ENCODE data around the gene ACER1. TPM values are rescaled to one million over a fixed set of nuclear protein-coding genes. Genes with fewer than 3 reads are reported as not detected.
"Not testable (repeated sequence)": the region's sequence is repeated elsewhere in the genome, so short reads cannot be mapped to it uniquely, and the experiment has no call there.

ACER1 gene
- total RNA-seq, 1 donor from 2014 or later: not detected

DNA sequence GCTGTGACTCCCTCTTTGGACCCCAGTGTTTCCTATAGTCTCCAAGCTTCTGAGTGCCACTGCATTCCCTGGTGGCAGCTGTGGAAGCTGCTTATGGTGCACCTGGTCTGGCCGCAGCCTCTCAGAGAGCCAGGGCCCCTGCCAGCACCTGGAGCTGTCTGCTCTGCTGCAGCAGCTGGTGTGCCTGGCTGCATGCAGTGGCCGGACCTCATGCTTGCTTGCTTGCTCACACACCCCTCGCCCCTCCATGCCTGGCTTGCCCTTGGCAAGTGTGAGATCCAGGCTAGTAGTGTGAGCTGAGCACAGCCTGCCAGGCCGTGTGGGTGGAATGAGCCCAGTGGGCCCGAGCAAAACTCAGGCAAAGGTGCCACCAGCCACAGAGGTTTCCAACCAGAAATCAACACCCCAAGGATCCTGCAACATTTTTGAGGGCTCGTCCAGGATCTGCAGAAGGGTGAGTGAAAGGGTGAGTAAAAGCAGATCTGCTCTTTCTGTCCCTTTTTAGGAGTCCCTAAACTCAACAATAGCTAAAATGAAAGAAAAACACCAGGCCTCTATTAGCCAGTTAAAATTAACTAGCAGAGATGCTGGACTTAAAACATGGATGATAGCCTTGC lies 46.0 kb downstream of the ACER1 start:
- DNase-seq: no peak

DNA sequence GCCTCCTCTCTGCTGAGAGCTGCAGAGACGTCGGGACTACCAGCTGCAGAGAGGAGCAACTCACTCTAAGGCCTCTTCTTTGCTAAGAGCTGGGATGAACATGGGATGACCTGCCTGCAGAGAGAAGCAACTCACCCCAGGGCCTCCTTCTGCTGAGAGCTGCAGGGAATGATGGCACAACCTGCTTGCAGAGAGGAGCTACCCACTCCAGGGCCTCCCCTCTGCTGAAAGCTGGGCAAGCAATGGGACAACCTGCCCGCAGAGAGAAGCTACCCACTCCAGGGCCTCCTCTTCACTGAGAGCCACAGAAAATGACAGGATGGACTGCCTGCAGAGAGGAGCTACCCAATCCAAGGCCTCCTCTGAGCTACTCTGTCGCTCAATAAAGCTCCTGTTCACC lies 46.7 kb downstream of the ACER1 start:
- no peak for DNase-seq

DNA sequence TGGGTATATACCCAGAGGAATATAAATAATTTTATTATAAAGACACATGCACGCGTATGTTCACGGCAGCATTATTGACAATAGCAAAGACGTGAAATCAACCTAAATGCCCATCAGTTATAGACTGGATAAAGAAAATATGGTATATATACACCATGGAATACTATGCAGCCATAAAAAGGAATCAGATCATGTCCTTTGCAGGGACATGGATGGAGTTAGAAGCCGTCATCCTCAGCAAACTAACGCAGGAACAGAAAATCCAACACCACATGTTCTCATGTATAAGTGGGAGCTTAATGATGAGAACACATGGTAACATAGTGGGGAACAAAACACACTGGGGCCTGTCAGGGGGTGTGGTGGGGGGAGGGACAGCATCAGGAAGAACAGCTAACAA lies 51.0 kb downstream of the ACER1 start:
- not testable (repeated sequence) for DNase-seq

GRCh38 chr19:6279931-6280591 lies 53.4 kb downstream of the ACER1 start, which contains the start of gene MLLT1:
TSS of gene MLLT1 (minus strand) at chr19:6279975. CDS start at chr19:6279784, 191 bp downstream.
- DNase-seq: peak; percentile 98

DNA sequence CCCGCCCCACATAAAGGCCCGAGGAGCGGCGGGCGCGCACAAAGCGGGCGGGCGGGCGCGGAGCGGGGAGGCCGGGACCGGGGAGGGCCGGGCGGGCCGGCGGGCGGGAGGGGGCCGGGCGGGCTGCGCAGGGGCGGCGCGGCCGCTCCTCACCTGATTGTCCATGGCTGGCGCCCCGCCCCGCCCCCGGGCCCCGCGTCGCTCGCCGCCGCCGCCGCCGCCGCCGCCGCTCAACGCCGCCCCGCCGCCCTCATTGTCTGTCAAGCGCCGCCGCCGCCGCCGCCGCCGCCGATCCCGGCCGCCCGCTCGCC lies 53.8 kb downstream of the ACER1 start:
- DNase-seq: no peak

- DNase-seq: no peak
Measured at GRCh38 chr19:6278740-6279619, 54.4 kb downstream of the ACER1 start.

- no peak for DNase-seq
Measured at GRCh38 chr19:6278051-6278450, 55.4 kb downstream of the ACER1 start.

GRCh38 chr19:6276447-6276846 lies 57.0 kb downstream of the ACER1 start:
- peak; percentile 14 for DNase-seq

GRCh38 chr19:6275170-6275744 lies 58.2 kb downstream of the ACER1 start:
- no peak for DNase-seq

DNA sequence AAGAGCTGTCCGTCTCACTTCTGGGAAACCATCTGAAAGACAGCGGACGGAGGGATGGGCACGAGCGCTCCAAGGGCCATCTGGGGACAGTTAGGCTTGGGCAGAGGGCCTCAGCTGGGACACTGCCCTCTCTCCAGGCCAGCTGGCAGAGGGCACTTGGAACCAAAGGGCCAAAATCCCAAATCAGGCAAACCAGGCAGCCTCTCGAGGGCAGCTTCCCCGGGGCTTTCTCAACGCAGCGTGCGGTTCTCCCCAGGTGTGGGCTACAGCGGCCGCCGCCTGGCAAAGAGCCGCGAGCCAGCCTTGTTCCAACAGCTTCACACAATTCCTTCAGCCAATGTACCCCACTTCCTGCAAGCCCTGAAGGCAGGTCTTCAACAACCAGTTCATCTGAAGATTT lies 58.7 kb downstream of the ACER1 start:
- DNase-seq: no peak

DNA sequence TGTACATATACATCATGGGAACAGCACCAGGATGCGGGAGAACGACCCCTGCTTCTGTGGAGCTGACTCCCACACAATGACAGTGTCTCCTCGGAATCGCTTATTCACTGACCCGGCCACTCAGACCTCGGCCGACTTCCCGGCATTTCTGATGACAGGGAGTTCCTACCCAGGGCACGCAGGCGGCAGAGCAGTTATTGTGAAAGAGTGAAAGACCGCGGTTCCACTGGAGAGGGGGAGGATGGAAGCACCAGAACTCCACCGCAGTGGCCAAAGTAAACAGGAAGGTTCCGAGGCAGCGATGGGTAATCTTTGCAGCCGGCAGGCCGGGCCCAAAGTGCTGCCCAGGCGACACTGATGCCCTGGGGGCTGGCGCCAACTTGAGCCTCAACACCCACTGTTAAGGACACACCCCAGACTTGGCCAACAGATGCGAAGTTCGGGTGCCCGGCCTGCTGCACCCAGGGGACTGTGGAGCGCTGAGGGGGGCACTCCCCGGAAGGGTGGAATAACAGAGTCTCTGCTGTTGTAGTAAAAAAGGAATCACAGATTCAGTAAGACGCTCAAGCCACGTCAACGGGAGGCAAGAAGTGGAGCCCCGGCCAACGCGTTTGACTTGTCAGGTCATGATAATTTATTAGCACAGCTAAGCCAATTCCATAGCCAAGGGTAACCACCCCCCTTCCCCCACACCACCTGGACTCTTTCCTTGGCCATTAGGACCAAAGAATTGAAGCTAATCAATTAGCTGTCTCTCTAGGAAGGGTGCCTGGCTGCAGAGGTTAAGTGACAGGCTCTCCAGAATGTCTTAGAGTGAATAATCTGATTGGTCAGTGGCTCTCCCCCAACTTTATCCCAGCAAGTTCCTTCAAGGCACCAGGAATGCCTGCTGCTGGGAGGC lies 59.5 kb downstream of the ACER1 start:
- peak; percentile 67 for DNase-seq

DNA sequence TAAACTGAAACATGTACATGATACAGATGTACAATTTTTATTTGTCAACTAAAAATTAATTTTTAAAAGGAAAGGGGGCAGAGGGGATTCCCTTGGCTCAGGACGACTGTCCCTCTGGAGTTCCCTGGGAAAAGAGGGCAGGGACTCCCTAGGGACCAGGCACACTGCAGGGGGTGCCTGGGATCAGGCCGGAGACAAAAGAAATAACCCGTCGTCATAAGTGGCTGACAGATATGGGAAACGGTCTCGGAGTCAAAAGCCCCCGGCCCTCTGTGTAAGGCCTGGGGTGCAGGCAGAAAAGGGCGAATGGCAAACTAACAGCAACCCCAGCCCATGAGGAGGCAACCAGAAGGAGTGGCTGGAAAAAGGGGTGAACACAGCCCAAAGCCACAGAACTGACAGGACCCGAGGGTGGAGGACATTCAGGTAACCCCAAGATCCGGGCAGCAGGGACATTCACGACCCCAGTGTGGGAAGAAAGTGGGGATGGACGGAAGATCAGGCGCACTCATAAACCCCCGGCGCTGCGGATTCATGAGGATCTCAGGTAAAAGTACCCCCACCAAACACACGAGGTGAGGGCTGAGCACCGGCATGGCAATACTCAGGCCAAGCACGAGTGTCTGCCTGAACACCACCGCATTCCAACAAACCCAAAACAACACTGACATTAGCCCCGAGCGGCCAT lies 60.4 kb downstream of the ACER1 start:
- no peak for DNase-seq

GRCh38 chr19:6272411-6272791 lies 61.0 kb downstream of the ACER1 start:
- no peak for DNase-seq

DNA sequence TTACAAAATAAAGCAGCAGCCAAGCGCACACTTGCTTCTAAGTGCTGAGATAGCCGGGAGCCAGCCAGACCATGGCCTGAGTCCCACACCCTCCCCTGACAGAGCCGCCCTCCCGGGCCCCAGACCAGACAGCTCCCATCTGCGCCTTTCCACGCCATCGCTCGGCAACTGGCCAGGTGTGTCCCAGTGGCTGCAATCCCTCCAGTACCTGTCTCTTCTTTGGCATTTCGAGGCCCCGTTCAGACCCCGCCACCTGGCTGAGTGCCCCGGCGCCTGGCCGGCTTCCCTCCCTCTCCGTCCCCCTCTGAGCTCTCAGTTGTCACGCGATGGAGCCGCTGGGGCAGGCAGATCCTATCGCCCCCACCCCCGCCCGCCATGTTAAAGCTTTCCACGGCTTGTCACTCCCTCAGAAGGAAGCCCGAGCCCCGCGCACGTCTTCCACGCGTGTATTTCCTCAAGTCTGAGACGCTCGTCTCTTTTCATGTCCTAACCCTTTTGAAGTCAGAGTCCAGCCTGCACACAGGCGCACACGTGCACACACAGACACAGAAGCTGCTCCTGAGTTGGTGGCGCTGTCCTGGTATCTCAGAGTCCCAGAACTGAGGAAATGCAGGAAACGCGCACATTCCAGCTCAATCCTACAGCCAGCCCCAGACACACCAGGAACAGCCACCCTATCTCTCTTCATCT lies 61.5 kb downstream of the ACER1 start:
- peak; percentile 72 for DNase-seq

DNA sequence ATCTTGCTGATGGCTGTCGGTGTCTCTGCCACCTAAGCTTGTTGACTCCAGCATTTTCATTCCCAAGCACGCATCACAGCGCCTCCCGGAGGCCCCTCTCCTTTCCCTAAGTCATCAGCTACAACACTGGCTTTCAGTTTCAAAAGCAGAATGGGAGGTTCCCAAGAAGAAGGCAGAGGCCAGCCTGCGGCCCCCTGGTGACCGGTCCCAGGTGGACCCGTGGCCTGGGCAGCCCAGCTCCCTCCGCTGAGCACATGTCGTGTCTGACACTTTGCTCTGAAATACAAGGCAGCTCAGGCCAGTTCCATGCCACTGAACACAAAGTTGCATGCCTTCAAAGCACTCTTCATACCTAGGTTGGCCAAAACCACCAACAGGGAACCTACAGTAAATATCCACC lies 62.2 kb downstream of the ACER1 start:
- peak; percentile 49 for DNase-seq

- no peak for DNase-seq
Measured at GRCh38 chr19:6270822-6271221, 62.6 kb downstream of the ACER1 start.

GRCh38 chr19:6270076-6270745 lies 63.2 kb downstream of the ACER1 start:
- DNase-seq: no peak

DNA sequence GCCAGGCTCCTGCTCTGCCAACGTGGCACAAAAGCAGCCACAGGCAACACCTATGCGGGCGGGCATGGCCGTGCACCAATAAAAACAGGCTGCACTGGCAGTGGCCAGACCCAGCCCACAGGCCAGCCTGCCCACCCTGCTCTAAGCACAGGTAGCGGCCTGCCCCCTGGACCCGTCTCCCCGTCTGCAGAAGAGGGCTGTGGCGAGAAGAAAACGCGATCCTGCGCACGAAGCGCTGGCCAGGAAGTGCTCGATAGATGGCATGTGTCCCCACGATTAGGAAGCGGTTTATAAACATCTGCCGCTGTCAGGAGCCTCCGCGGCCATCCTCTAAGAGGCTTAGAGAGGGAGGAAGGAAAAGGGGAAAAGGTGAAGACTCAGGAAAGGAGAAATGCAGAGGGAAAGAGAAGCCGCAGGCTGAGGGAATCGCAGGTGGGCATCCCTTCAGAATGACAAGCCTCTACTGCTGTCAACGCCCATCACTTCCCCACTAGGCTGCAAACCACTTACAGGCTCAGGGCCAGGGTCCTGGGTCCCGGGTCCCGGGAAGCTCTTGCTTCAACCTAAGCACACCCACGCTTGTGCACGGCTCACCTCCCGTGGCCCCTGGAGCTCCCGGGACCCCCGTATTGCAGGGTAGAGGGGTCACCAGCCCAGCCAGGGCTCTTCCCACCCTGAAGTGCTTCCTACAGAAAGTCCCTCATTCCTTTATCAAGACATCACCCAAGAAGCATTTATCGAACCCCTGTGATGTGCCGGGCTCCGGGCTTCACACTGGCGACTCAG lies 64.1 kb downstream of the ACER1 start:
- no peak for DNase-seq

DNA sequence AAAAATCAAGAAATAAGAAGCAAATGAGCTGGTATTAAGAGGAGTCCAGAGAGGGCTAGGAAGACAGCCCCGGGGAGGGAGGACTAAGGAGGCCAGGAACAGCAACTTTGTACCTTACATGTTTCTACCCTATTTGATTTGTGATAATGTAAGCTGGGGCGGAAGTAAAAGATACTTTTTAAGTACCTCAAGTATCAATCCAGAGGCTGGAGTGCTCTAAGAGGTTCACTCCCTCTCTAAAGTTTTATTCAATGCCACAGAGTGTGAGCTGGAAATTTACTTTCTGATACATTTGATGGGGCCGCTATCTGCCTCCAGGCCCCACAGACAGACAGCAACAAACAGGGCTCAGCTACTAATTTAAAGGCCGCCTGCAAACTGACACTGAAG lies 65.0 kb downstream of the ACER1 start:
- DNase-seq: no peak

Data from dermis blood vessel endothelial cell (primary cell).